ENCODE results near the gene SREBF2. TPM values are rescaled to one million over a fixed set of nuclear protein-coding genes. Genes with fewer than 3 reads are reported as not detected.

SREBF2 gene
- total RNA-seq, 1 experiment from 2014 or later, result 129 TPM

GRCh38 chr22:41846268-41846987 is 13.5 kb downstream of the SREBF2 start:
- CTCF ChIA-PET, result interaction anchor here (1.2 to 1.3 kb wide), 2 partner anchors 149 to 180 kb away, joined by 3 to 4 read pairs; no protein-coding TSS in a partner anchor
- no peaks in the 10 kb centered on the region for H3K9me3 ChIP-seq (ENCODE audit: control insufficient read depth in 1 of 2, insufficient read depth in 1 of 2, low read depth in 1 of 2, low read length in 2 of 2)
- H2AFZ ChIP-seq (ENCODE audit: low read depth, low read length, poor library complexity, severe bottlenecking), result no peak overlapping the region
- H3K9me2 ChIP-seq (ENCODE audit: insufficient read depth), result no peaks in the 10 kb centered on the region
- no peaks in the 10 kb centered on the region; the same call in 1 of the 2 replicates for H4K20me1 ChIP-seq (ENCODE audit: insufficient read depth)
- intact Hi-C loops (cut with micrococcal nuclease), result no loop called here
- peaks cover 93% of the 10 kb centered on the region for H3K79me2 ChIP-seq (ENCODE audit: insufficient read depth, low read length)
- RAD21 ChIA-PET (ENCODE audit: low non-redundant PET in 1 of 2, low total read pairs in 2 of 2, uncharacterized antibody in 2 of 2, unreplicated experiment in 2 of 2), result no interaction called here
- H3K4me2 ChIP-seq (ENCODE audit: low read length), result no peak overlapping the region
- TF ChIP-seq EZH2 (IDR thresholded peaks at IDR 0.05) (no peak), POLR2AphosphoS5 (IDR thresholded peaks at IDR 0.05; ENCODE audit: low read depth, low read length) (no peak)
- H3K9ac ChIP-seq (ENCODE audit: low read length), result no peak overlapping the region
- no peak for ATAC-seq
- H3K36me3 ChIP-seq (ENCODE audit: control insufficient read depth in 1 of 2, insufficient read depth in 2 of 2, low read length in 2 of 2), result no peaks in the 10 kb centered on the region
- H3K4me1 ChIP-seq (ENCODE audit: control insufficient read depth in 1 of 2, insufficient read depth in 2 of 2, low read length in 2 of 2), result peaks cover 9 to 18% of the 10 kb centered on the region in 2 experiments; a peak in 3 of 4 replicates
- POLR2A ChIA-PET, result no interaction called here
- no peaks in the 10 kb centered on the region for H3K27me3 ChIP-seq (ENCODE audit: insufficient read depth, low read length)
- no TSS peak for BruUV-seq (replicated peaks)
- DNase-seq (ENCODE audit: low read depth, low spot score), result no peak
- H3K27ac ChIP-seq (ENCODE audit: low read depth, low read length), result no peak overlapping the region
- no peak overlapping the region for H3K4me3 ChIP-seq (replicated peaks in 1 of 2; ENCODE audit: low read depth in 1 of 2, low read length in 2 of 2)

GRCh38 chr22:41847300-41847699 is 14.4 kb downstream of the SREBF2 start:
- intact Hi-C loops (cut with micrococcal nuclease), result no loop called here
- Histone ChIP-seq H3K4me3 (replicated peaks in 1 of 2; ENCODE audit: low read depth in 1 of 2, low read length in 2 of 2) (no peak overlapping the region), H2AFZ (ENCODE audit: low read depth, low read length, poor library complexity, severe bottlenecking) (no peak overlapping the region), H3K36me3 (ENCODE audit: control insufficient read depth in 1 of 2, insufficient read depth in 2 of 2, low read length in 2 of 2) (no peaks in the 10 kb centered on the region), H3K27me3 (ENCODE audit: insufficient read depth, low read length) (no peaks in the 10 kb centered on the region), H3K9me3 (ENCODE audit: control insufficient read depth in 1 of 2, insufficient read depth in 1 of 2, low read depth in 1 of 2, low read length in 2 of 2) (no peaks in the 10 kb centered on the region), H3K79me2 (ENCODE audit: insufficient read depth, low read length) (peaks cover 88% of the 10 kb centered on the region), H3K9ac (ENCODE audit: low read length) (no peak overlapping the region), H4K20me1 (ENCODE audit: insufficient read depth) (no peaks in the 10 kb centered on the region; the same call in 1 of the 2 replicates), H3K9me2 (ENCODE audit: insufficient read depth) (no peaks in the 10 kb centered on the region), H3K27ac (ENCODE audit: low read depth, low read length) (no peak overlapping the region), H3K4me2 (ENCODE audit: low read length) (no peak overlapping the region), H3K4me1 (ENCODE audit: control insufficient read depth in 1 of 2, insufficient read depth in 2 of 2, low read length in 2 of 2) (peaks cover 9 to 15% of the 10 kb centered on the region in 2 experiments; a peak in 3 of 4 replicates)
- TF ChIP-seq CBX3 (IDR thresholded peaks at IDR 0.05; ENCODE audit: low read depth) (no peak), SP1 (IDR thresholded peaks at IDR 0.05; ENCODE audit: low read depth) (no peak), EZH2phosphoT487 (IDR thresholded peaks at IDR 0.05; ENCODE audit: borderline replicate concordance) (no peak), RAD21 (IDR thresholded peaks at IDR 0.05; ENCODE audit: low read depth) (no peak), YY1 (IDR thresholded peaks at IDR 0.05; ENCODE audit: extremely low read depth, insufficient replicate concordance, low read depth, low read length) (no peak), ZFX (IDR thresholded peaks at IDR 0.05) (no peak), MAX (IDR thresholded peaks at IDR 0.05) (no peak)
- ChIA-PET POLR2A (no interaction called here), CTCF (interaction anchor here (1.2 to 1.3 kb wide), 3 partner anchors 10 to 180 kb away, joined by 3 to 4 read pairs (median 3); no protein-coding TSS in a partner anchor), RAD21 (ENCODE audit: low non-redundant PET in 1 of 2, low total read pairs in 2 of 2, uncharacterized antibody in 2 of 2, unreplicated experiment in 2 of 2) (no interaction called here)
- BruUV-seq (replicated peaks), result no TSS peak
- ATAC-seq (no peak), DNase-seq (ENCODE audit: low read depth, low spot score) (no peak)
